ENCODE data around the gene SP7.

DNA sequence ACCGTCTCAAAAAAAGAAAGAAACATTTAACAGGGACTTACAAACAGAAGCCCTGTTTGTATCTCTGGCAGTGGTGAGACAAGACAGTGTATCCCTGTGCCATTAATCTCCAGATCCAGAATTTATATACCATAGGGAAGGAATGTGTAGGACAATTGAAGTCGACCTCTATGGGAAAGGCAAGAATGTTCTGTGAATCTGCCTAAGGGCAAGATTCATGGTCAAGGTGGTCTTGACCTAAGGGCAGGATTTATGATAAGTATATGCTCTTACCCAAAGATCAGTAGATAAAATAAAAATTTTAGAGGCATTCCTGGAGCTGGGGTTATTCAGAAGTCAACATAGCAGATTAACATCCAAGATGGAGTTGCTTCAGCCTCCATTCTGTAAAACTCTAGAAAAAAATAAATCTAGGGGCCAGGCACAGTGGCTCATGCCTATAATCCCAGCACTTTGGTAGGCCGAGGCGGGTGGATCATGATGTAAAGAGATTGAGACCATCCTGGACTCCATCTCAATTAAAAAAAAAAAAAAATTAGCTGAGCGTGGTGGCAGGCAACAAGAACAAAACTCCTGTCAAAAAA lies 22.8 kb upstream of the SP7 start:
- TF ChIP-seq CTCF (IDR thresholded peaks at IDR 0.05 in 4 of 5, conservative IDR thresholded peaks at IDR 0.05 in 1 of 5) (no peak), POLR2A (IDR thresholded peaks at IDR 0.05) (no peak)
